ENCODE data around the gene FER. TPM values are rescaled to one million over a fixed set of nuclear protein-coding genes. Genes with fewer than 3 reads are reported as not detected.

Gene FER
- total RNA-seq, 2 experiments from 2014 or later = 4.0 to 5.2 TPM

- ChIA-PET CTCF (no interaction called here), POLR2A (no interaction called here)
- Mint-ChIP-seq H3K27me3 (no peaks in the 10 kb centered on the region), H3K36me3 (ENCODE audit: low read depth) (no peaks in the 10 kb centered on the region), H3K4me1 (no peaks in the 10 kb centered on the region), H3K9me3 (peaks cover 9% of the 10 kb centered on the region), H3K27ac (no peak overlapping the region), H3K4me3 (no peak overlapping the region)
- no peak for DNase-seq
Observed at GRCh38 chr5:109231331-109231730, 483.6 kb downstream of the FER start.

GRCh38 chr5:109234381-109234780 lies 486.7 kb downstream of the FER start:
- no peak for DNase-seq
- H3K36me3 Mint-ChIP-seq (ENCODE audit: low read depth) = no peaks in the 10 kb centered on the region

GRCh38 chr5:109239456-109239855 lies 491.8 kb downstream of the FER start:
- H3K4me1 Mint-ChIP-seq = peaks cover 7% of the 10 kb centered on the region
- H3K9me3 Mint-ChIP-seq = peaks cover 10% of the 10 kb centered on the region
- H3K27me3 Mint-ChIP-seq = peaks cover 5% of the 10 kb centered on the region
- DNase-seq = no peak
- H3K4me3 Mint-ChIP-seq = no peak overlapping the region
- H3K27ac Mint-ChIP-seq = no peak overlapping the region
- H3K36me3 Mint-ChIP-seq (ENCODE audit: low read depth) = no peaks in the 10 kb centered on the region
- ChIA-PET POLR2A (no interaction called here), CTCF (interaction anchor here (1.2 kb wide), 1 partner anchor 21 kb away, joined by 3 read pairs; no protein-coding TSS in a partner anchor)

More at GRCh38 chr5:109234381-109234780, 486.7 kb downstream of the FER start:
- no peak overlapping the region for H3K4me3 Mint-ChIP-seq
- H3K4me1 Mint-ChIP-seq = no peaks in the 10 kb centered on the region
- ChIA-PET POLR2A (no interaction called here), CTCF (no interaction called here)
- H3K27ac Mint-ChIP-seq = no peak overlapping the region
- no peaks in the 10 kb centered on the region for H3K27me3 Mint-ChIP-seq
- H3K9me3 Mint-ChIP-seq = peaks cover 10% of the 10 kb centered on the region

- POLR2A ChIA-PET = no interaction called here
- no peak overlapping the region for H3K4me3 Mint-ChIP-seq
- peaks cover 9% of the 10 kb centered on the region for H3K27me3 Mint-ChIP-seq
- peaks cover 7% of the 10 kb centered on the region for H3K4me1 Mint-ChIP-seq
- DNase-seq = no peak
- peaks cover 11% of the 10 kb centered on the region for H3K9me3 Mint-ChIP-seq
- H3K36me3 Mint-ChIP-seq (ENCODE audit: low read depth) = no peaks in the 10 kb centered on the region
- no peak overlapping the region for H3K27ac Mint-ChIP-seq
- CTCF ChIA-PET = no interaction called here
Observed at GRCh38 chr5:109242518-109242917, 494.8 kb downstream of the FER start.

GRCh38 chr5:109246395-109246794 lies 498.7 kb downstream of the FER start:
- Mint-ChIP-seq H3K27me3 (peaks cover 7% of the 10 kb centered on the region), H3K4me1 (peaks cover 7% of the 10 kb centered on the region), H3K4me3 (no peak overlapping the region), H3K36me3 (ENCODE audit: low read depth) (no peaks in the 10 kb centered on the region), H3K27ac (no peak overlapping the region), H3K9me3 (peaks cover 11% of the 10 kb centered on the region)
- ChIA-PET CTCF (no interaction called here), POLR2A (no interaction called here)
- DNase-seq = no peak
